SK-N-DZ (cell line): ENCODE results near the gene CLDN7.
A peak's percentile ranks its signal among the peaks of the same experiment; 100 is the strongest.

ENCODE experiments used
- DNase-seq: peaks from one replicate; pipeline ENCODE4 v3.0.0-alpha.2; 2015; ENCODE audit warnings: low spot score

CLDN7 gene

DNA sequence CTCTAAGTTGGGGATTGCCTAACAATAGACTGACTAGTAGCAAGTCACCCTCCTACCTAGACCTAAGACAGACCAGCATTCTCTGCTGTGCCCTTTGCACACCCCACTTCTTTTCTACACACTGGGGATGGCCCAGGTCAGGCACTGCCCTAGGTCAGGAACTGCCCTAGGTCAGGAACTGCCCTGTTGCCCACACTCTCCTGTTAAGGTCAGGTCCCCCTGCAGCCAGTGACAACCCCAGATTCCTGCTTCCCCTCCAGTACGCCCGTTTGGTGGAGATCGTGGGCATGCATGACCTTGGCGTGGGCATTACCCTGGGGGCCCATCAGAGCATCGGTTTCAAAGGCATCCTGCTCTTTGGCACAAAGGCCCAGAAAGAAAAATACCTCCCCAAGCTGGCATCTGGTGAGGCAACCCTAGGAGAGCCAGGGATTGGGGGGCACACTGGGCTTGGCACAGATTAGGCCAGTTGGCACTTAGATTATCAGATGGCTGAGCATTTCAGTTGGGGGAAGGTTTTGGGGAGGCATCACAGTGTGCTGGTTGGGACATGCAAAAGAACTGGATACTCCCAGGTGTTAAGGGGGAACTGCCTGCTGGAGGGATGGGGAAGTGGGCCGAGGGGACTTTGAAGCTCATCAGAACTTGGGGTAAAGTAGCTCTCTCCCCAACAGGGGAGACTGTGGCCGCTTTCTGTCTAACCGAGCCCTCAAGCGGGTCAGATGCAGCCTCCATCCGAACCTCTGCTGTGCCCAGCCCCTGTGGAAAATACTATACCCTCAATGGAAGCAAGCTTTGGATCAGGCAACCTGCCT, 40.8 kb downstream of the CLDN7 start:
- DNase-seq, result no peak

DNA sequence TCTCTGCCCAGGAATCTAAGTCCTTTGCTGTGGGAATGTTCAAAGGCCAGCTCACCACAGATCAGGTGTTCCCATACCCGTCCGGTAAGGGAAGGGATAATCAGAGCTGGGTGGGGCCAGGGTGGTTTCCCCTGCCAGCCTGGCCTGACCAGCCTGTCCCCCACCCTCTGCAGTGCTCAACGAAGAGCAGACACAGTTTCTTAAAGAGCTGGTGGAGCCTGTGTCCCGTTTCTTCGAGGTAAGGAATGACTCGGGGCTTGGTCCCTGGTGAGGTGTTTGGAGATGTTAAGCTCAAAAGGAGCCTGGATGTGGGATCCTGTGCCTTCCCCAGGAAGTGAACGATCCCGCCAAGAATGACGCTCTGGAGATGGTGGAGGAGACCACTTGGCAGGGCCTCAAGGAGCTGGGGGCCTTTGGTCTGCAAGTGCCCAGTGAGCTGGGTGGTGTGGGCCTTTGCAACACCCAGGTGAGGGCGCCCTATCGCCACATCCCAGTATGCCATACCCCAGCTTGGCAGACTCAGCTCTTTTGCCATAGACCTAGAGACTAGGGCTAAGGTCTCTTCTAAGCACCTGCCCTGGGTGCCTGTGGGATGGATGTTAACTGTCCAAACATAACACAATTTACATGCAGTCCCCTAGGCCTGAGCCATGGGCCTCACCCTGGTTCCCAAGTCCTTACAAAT, 41.5 kb downstream of the CLDN7 start:
- no peak for DNase-seq

- DNase-seq, result peak; percentile 87
Measured at GRCh38 chr17:7219812-7220592, 42.3 kb downstream of the CLDN7 start, which contains the start of the genes ACADVL and DLG4. ACADVL (plus strand) TSS chr17:7219938; CDS start chr17:7219985, 47 bp downstream. DLG4 (minus strand) TSS chr17:7219836.

- DNase-seq, result no peak
Measured at GRCh38 chr17:7219229-7219811, 43.0 kb downstream of the CLDN7 start.

GRCh38 chr17:7218758-7219157, 43.5 kb downstream of the CLDN7 start:
- DNase-seq, result no peak

GRCh38 chr17:7218166-7218565, 44.1 kb downstream of the CLDN7 start:
- no peak for DNase-seq

GRCh38 chr17:7217113-7217987, 44.9 kb downstream of the CLDN7 start:
- DNase-seq, result peak; percentile 78

DNA sequence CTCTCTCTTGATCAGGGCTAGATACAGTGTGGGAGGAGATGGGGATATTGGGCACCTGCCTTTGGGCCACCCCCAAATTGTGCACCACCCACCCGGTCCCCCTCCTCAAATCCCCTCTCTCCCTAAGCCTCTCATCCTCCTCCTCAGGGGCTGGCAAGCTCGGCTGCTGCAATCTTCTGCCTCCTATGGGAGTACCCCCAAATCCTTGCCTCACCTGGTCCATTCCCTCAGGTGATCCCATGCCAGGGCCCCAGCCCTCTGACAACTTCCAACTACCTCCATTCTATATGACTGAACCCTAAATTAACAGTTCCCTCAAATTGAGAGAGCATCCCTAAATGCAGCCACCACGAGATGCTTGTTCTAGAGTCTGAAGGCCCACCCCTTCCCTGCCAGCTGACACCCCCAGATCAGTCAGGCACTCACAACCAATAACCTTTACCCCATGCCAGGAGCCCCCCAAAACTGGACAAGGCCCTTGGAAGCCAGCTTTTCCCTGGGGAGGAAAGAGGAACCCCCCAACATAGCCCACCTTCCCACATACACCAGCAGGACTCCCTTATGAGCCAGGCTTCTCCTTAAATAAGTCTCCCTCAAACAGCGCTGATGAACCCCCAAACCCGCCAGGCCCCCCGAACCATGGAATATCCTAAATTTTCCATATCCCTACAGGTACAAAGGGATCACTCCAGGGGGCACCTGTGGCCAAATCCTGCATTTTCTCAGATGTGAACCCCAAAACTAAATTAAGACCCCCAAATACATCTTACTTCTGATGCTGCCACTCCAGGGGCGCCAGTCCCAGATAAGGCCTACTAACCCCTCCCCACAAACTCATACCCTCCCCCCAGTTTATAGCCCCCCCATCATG, 45.8 kb downstream of the CLDN7 start:
- DNase-seq, result no peak

DNA sequence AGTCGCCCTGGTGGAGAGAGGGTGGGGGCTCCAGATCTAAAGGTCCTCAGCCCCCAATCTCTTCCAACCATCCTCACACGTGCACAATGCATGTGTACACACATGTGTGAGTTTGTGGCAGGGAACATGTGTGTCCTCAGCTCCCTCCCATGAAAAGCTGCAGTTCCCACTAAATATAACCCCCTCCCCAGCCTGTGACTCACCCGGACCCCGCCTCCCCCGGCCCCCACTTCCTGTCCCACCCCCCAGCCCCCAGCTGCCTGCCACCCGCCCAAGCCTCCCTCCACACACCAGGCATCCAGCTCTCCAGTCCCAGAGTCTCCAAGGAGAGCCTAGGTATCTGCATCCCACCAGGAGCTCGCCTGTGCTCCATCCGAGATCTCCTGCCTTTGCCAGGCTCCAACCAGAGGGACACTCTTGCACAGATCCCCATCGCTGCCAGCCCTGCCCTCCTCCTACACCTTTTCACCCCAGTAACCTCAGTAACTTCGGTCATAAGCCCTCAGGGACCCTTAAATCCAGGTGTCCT, 46.6 kb downstream of the CLDN7 start:
- DNase-seq, result peak; percentile 62

DNA sequence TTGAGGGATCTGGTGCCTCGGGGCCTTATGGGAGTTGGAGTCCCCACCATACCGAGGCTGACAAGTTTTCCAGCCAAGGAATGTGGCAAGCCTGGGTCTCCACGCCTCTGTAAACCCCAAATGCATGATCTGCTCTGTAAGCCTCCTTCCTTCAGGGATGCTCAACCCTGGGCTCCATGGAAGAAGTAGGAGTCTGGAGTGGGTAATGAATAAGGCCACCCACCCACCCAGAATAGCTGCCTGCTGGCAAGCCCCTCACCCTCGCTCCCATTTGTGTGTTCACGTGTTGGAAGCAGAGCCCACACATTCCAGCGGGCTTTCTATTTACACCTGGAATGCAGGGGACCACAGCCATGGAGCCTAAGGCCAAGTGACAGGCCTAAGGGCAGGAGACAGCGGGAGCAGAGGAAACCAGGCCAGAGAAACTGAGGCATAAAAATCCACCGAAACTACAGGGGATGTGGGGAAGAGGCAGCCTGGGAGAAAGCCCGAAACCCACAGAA, 47.1 kb downstream of the CLDN7 start:
- no peak for DNase-seq

DNA sequence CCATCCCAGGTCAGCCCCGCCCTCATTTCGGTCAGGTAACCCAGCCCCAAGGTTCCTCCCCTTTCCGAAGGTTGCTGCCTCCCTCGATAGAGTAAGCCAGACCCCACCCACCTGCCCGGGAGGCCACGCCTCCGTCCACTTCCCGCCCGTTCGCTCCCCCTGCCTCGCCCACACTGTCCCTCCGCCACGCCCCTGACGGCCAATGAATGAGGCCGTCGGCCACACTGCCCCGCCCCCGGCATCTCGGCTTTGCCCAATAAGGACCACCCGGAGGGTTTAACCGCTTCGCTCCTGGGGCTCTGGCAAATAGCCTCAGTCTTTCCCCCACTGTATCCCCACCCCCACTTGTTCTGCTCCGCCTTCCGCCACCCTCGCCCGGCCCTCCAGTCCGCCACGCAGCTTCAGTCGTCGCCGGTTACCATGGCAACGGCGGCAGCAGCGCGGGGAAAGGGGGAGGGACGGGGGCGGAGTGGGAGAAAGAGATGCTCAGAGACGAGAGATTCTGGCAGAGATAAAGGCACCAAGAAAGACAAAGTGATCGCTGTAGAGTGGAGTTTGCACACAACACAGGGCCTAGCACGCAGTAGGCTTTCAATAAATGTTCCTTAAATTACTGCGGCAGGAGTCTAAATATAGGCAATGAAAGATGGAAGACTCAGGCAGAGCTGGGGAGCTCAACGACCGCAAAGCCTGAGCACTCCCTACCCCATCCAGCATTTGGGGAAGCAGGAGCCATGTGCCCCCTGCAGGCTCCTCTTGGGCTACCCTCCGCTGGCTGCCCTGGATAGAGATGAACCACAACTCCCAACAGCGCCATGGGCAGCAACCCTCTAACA, 47.8 kb downstream of the CLDN7 start:
- DNase-seq, result peak; percentile 100

DNA sequence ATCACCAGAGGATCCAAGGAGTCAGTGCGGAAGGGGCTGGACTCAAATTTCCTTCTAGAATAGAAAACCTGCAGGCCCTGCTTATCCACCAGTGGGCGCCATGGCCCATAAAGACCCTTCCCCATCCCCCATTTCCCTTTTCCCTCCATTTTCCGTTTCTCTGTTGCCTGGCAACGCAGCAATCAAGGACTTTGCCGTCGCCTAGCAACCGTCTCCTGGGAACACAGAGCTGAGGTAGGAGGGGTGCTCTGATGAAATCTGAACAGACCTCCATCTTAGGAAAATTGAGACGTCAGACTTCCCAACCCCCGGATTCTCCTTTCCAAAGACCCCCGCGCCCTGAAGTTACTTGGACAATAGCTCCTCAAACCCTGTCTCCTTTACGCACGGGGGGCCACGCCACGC, 48.4 kb downstream of the CLDN7 start:
- DNase-seq, result peak; percentile 100

DNA sequence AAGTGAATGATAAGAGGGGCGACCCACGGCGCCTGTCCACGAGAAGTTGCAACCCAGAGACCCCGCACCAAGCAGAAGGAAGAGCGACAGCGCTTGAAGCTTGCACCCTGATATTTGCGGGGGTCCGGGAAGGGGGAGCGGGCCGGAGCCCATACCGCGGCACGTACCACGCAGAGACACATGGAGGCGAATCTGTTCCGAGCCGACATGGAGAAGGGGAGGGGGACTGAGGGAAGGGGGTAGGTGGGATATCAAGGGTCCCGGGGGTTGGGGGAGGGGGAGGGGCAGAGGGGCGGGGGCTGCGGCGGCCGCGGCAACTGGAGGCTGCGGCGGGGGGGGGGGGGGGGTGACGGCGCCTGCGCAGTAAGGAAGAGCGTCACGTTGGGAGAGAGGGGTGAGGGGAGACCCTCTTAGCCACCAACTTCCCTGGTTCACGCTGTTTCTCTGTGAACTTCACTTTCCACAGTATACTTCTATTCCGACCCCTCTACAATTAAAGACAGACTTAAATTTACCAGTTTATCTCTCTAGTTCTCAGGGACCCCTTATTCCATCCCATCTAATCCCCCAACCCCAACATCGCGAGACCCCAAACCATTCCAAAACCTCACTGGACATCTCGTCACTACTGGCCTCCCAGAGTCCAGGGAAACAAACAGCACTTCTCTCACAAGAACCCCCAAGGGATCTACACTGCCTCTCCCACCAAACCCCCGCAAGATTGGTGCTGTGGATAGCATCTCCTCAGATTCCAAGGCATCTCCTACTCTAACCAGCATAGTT, 50.6 kb downstream of the CLDN7 start:
- no peak for DNase-seq
